NT2/D1 (cell line): Measurements from ENCODE around the gene TMUB2.

Experiments used
- DNase-seq: peaks from one replicate; pipeline ENCODE4 v3.0.0-alpha.2; 2011; ENCODE audit warnings: low read depth, low spot score
- H3K27me3 ChIP-seq: 2 replicates; pipeline ENCODE4 v1.6.0; 2011; ENCODE audit warnings: mild to moderate bottlenecking; ENCODE audit not compliant: insufficient read length, insufficient read depth
- H3K36me3 ChIP-seq: 2 replicates; pipeline ENCODE4 v1.6.1; 2011; ENCODE audit warnings: mild to moderate bottlenecking, low read length, mixed read lengths; ENCODE audit not compliant: insufficient read depth, insufficient read length
- H3K4me1 ChIP-seq: 2 replicates; pipeline ENCODE4 v1.5.1; 2011; ENCODE audit not compliant: insufficient read depth, insufficient read length
- H3K4me3 ChIP-seq: 2 replicates; pipeline ENCODE4 v1.5.1; 2011; ENCODE audit warnings: low read depth; ENCODE audit not compliant: insufficient read length
- H3K9ac ChIP-seq: 2 replicates; pipeline ENCODE4 v1.6.0; 2011; ENCODE audit warnings: low read depth; ENCODE audit not compliant: insufficient read length
- H3K9me3 ChIP-seq: 2 replicates; pipeline ENCODE4 v1.5.1; 2011; ENCODE audit warnings: mild to moderate bottlenecking, low read length; ENCODE audit not compliant: insufficient read depth
- SUZ12 ChIP-seq: IDR thresholded peaks from 2 replicates; pipeline ENCODE4 v1.6.1; 2011; ENCODE audit not compliant: insufficient read length, insufficient read depth; ENCODE audit errors: extremely low read depth
- YY1 ChIP-seq: IDR thresholded peaks from 2 replicates; pipeline ENCODE4 v1.6.1; 2011; ENCODE audit not compliant: insufficient read length, insufficient read depth
- ZNF274 ChIP-seq: IDR thresholded peaks from 2 replicates; pipeline ENCODE4 v1.6.1; 2011; ENCODE audit warnings: mild to moderate bottlenecking, low read depth, low read length

The TMUB2 gene

DNA sequence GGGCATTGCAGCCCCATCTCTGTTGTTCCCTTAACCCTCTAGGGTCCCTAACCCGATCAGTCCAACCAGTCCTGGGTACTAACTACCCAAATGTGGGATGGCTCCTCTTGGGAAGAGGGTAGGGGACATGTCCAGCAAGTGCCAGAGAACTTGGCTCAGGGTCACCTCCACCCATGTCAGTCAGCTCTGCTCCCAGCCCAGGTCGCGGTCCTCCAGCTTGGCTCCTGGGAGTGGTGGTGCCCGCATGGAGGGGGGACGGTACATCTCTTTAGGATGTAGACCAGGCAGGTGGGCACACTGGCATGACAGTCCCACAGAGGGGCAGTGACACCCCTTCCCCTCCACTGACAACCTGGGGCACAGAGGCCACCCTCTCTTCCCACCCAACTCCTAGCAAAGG, 6.0 kb downstream of the TMUB2 start:
- Histone ChIP-seq H3K9me3 (no peaks in the 10 kb centered on the region), H3K4me3 (no peak overlapping the region), H3K27me3 (no peaks in the 10 kb centered on the region), H3K9ac (peak overlapping the region; percentile 15), H3K36me3 (peaks cover 90% of the 10 kb centered on the region), H3K4me1 (peaks cover 26% of the 10 kb centered on the region)
- TF ChIP-seq SUZ12 (no peak), ZNF274 (no peak), YY1 (no peak)
- DNase-seq, result no peak

DNA sequence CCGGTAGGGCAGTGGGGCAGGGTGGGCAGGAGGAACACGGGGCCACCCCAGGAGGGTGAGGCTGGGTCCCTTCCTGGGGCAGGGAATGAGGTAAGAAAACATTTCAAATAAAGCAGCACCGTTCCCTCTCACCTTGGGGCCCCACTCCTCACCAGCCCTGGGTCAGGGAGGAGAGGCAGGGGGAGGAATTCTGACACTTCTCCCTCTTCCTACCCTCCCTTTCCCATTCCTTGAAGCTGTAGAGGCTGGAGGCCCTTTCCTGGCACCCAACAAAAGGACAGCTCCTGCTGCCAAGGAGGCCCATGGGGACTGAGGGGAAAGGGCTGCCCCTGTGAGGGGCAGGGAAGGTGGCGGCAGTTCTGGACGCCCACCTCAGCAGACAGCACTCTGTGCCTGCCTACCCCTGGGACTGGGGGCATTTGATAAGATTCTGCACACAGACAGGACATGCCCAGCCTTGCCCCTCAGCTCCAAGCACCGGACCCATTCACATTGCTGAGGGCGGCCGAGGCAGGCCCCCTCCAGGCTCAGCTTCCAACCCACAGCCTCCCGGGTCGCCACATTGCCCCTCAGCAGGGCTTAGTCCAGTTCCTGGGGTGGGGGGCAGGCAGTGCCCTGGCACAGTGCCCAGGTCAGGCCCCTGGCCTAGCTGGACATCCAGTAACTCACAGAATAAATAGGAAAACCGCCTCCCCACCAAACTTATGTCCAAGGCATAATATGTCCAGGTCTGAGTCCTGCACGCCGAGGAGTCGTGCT, 6.7 kb downstream of the TMUB2 start:
- no peaks in the 10 kb centered on the region for H3K9me3 ChIP-seq
- no peak overlapping the region for H3K4me3 ChIP-seq
- no peak for TF ChIP-seq ZNF274
- TF ChIP-seq SUZ12, result no peak
- TF ChIP-seq YY1, result no peak
- no peaks in the 10 kb centered on the region for H3K27me3 ChIP-seq
- peak overlapping the region; percentile 39 for H3K9ac ChIP-seq
- H3K36me3 ChIP-seq, result peaks cover 88% of the 10 kb centered on the region
- no peak for DNase-seq
- H3K4me1 ChIP-seq, result peaks cover 30% of the 10 kb centered on the region

GRCh38 chr17:44197107-44197506, 10.3 kb downstream of the TMUB2 start:
- TF ChIP-seq SUZ12 (no peak), YY1 (no peak), ZNF274 (no peak)
- H3K36me3 ChIP-seq, result peaks cover 59% of the 10 kb centered on the region
- DNase-seq, result no peak
- H3K9me3 ChIP-seq, result no peaks in the 10 kb centered on the region
- H3K27me3 ChIP-seq, result no peaks in the 10 kb centered on the region
- H3K4me3 ChIP-seq, result no peak overlapping the region
- peak overlapping the region; percentile 65 for H3K9ac ChIP-seq
- H3K4me1 ChIP-seq, result peaks cover 31% of the 10 kb centered on the region

DNA sequence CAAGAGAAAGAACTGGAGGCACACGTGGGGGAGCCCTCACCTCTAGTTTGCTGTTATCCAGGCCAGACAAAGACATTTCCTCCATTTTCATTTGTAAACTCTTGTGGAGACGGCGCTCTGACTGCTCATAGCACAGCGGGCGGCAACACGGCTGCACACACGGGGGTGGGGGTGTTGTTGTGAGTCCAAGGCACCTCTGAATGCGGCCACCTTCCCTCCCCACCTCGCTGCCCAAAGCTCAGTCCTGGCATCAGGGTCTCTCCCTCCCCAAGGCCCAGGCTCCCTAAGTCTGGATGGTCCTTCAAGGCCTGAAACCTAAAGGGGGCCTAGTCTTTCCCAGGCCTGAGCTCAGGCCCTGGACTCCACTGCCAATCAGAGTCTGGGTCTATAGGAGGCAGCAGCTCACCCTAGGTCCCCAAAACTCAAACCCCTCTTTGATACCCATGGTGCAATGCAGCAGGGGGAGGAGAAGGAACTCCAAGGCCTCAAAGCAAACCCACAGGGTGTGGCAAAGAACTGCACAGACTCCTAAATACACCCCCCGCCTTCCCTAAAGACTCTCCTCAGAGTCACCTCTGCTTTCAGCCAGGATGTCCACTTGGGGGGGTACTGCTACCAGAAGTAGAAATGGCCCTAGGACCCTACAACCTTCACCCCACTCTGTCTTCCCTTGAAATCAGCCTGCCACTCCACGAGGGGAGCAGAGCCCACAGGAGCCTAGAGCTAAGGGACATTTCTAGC, 11.4 kb downstream of the TMUB2 start:
- no peaks in the 10 kb centered on the region for H3K9me3 ChIP-seq
- H3K4me3 ChIP-seq, result peak overlapping the region; percentile 93
- H3K36me3 ChIP-seq, result peaks cover 49% of the 10 kb centered on the region
- H3K9ac ChIP-seq, result peak overlapping the region; percentile 95
- no peak for DNase-seq
- no peaks in the 10 kb centered on the region for H3K27me3 ChIP-seq
- TF ChIP-seq YY1, result no peak
- TF ChIP-seq ZNF274, result no peak
- TF ChIP-seq SUZ12, result no peak
- peaks cover 24% of the 10 kb centered on the region for H3K4me1 ChIP-seq

DNA sequence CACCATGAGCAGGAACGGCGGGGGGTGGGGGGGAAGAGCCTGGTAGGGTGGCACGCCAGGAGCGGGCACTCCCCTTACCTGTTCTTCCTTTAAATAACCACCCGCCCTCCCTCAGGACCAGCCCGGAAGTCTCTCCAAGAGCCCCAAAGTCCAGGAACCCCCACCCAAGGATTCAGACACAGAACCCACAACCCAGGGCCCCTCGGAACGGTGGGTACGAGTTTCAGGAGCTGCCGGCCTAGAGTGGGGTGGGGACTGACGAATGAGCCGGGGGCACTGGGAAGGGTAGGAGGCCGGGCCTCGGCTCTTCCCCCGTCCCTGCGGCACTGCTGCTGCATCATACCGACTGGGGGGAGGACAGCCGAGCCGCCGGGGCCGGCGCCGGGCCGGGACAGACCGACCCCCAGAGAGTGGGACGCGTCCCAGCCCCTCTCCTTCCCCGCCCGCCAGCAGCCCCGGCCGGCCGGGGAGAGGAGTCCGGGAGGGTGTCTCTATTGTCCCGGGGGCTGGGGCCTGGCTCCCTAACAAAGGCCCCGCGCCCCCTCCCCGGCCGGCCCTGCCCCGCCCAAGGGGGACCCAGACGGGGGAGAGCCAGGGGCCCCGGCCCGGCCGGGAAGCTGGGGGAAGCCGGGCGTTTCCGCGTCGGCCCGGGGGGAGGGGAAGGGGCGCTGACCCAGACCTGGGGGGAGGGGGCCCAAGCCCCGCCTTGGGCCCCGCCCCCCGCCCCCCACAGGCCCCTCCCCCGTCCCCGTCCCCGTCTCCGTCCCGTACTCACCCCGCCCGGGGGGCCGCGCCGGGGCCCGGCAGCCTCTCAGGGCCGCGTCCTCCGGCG, 12.2 kb downstream of the TMUB2 start:
- Histone ChIP-seq H3K27me3 (no peaks in the 10 kb centered on the region), H3K9me3 (no peaks in the 10 kb centered on the region), H3K4me1 (peaks cover 18% of the 10 kb centered on the region), H3K4me3 (peak overlapping the region; percentile 93), H3K36me3 (peaks cover 41% of the 10 kb centered on the region), H3K9ac (peak overlapping the region; percentile 95)
- TF ChIP-seq ZNF274 (no peak), SUZ12 (no peak), YY1 (no peak)
- DNase-seq, result no peak

DNA sequence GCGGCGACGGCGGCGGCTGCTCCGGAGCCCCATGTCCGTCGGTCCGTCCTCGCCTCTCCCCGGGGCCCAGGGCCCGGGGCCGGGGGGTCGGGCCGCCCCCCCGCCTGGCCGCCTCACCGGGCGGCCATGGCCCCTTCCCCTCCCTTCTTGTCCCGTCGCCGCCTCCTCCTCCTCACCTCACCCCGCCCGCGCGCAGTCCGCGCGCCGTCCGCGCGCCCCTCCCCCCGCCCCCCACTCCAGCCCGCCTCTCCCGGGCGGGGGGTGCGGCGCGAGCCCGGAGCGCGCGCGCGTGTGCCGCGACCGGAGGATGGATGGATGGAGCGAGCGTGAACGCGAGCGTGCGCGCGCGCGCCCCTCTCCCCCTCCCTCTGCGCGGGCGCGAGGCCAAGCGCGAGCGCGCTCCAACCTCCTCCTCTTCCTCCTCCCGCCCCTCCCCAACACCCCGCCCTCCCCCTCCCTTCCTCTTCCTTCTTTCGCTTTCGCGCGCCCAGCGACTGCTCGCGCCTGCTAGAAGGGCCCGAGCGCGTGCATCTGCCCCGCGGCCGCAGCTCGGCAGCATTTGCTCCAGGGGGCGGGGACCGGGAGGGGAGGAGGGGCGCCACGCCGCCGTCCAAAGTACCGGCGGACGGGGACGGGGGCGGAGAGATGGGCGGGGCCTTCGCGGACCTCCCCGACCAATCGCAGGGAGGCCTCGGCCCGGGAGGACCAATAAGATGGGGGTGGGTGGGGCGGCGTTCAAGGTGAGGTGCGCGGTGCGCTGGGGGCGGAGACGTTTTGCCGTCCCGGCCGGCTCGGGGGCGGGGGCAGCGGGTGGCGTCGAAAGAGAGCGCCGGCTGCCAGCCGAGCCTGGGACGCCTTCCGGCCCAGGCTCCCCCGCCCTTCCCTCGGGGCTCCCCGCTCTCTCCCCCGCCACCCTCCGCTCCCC, 13.0 kb downstream of the TMUB2 start, which contains the start of gene ATXN7L3:
ATXN7L3 (minus strand) TSS at position 332 of the 925 bp plus-strand sequence. CDS start 1,814 bp downstream, outside the sequence.
- Histone ChIP-seq H3K27me3 (no peaks in the 10 kb centered on the region), H3K9me3 (no peaks in the 10 kb centered on the region), H3K4me1 (peaks cover 16% of the 10 kb centered on the region), H3K36me3 (peaks cover 32% of the 10 kb centered on the region), H3K4me3 (peak within 1 kb of the TSS; percentile 93), H3K9ac (peak within 1 kb of the TSS; percentile 95)
- TF ChIP-seq SUZ12 (no peak), ZNF274 (no peak), YY1 (no peak)
- DNase-seq, result peak; percentile 95
